ENCODE results near the gene TMEM184C. TPM values are rescaled to one million over a fixed set of nuclear protein-coding genes. Genes with fewer than 3 reads are reported as not detected.

Gene TMEM184C
- total RNA-seq, 1 experiment from 2014 or later: 24.6 TPM

DNA sequence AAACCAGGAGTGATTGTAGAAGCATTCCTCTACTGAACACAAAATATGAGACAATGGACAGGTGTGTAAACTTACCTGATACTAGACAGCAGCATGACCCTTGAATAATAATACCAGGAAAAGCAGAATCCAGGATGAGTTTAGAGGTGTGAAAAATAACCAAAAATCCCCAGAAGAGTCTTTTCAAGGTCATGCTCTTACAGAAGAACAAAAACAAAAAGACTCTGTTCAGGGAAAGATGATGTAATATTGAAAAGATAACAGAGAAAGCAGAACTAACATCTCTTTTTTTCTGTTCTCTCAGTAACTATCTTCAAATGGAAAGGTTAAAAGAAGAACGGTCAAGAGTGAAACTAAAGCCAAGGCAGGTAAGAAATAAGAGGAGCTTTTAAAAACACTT is 100.7 kb downstream of the TMEM184C start:
- Histone ChIP-seq H3K4me3 (replicated peaks in 1 of 2; ENCODE audit: low read depth in 1 of 2, low read length in 2 of 2) (no peak overlapping the region), H3K27ac (ENCODE audit: low read depth, low read length) (no peak overlapping the region), H3K9me2 (ENCODE audit: insufficient read depth) (no peaks in the 10 kb centered on the region), H3K27me3 (ENCODE audit: insufficient read depth, low read length) (no peaks in the 10 kb centered on the region), H3K4me2 (ENCODE audit: low read length) (no peak overlapping the region), H3K36me3 (ENCODE audit: control insufficient read depth in 1 of 2, insufficient read depth in 2 of 2, low read length in 2 of 2) (no peaks in the 10 kb centered on the region), H3K4me1 (ENCODE audit: control insufficient read depth in 1 of 2, insufficient read depth in 2 of 2, low read length in 2 of 2) (no peaks in the 10 kb centered on the region), H3K79me2 (ENCODE audit: insufficient read depth, low read length) (no peaks in the 10 kb centered on the region), H3K9me3 (ENCODE audit: control insufficient read depth in 1 of 2, insufficient read depth in 1 of 2, low read depth in 1 of 2, low read length in 2 of 2) (no peaks in the 10 kb centered on the region), H3K9ac (ENCODE audit: low read length) (no peak overlapping the region), H2AFZ (ENCODE audit: low read depth, low read length, poor library complexity, severe bottlenecking) (no peak overlapping the region), H4K20me1 (ENCODE audit: insufficient read depth) (no peaks in the 10 kb centered on the region)
- no peak for ATAC-seq
- TF ChIP-seq JUND (IDR thresholded peaks at IDR 0.05) (no peak), ZNF274 (IDR thresholded peaks at IDR 0.05; ENCODE audit: low read depth, low read length) (no peak), EZH2phosphoT487 (IDR thresholded peaks at IDR 0.05; ENCODE audit: borderline replicate concordance) (no peak), YY1 (IDR thresholded peaks at IDR 0.05; ENCODE audit: extremely low read depth, insufficient replicate concordance, low read depth, low read length) (no peak), ELF1 (IDR thresholded peaks at IDR 0.05; ENCODE audit: borderline replicate concordance, low read depth) (no peak), RAD21 (IDR thresholded peaks at IDR 0.05; ENCODE audit: low read depth) (no peak), POLR2AphosphoS5 (IDR thresholded peaks at IDR 0.05; ENCODE audit: low read depth, low read length) (no peak), SP1 (IDR thresholded peaks at IDR 0.05; ENCODE audit: low read depth) (no peak), TCF7L2 (IDR thresholded peaks at IDR 0.05; ENCODE audit: borderline replicate concordance, extremely low read depth, insufficient read depth, insufficient read length) (no peak), FOSL1 (IDR thresholded peaks at IDR 0.05; ENCODE audit: low read depth) (no peak), SIN3A (IDR thresholded peaks at IDR 0.05; ENCODE audit: low read depth) (no peak)
- TF ChIP-seq, protein P1, sequence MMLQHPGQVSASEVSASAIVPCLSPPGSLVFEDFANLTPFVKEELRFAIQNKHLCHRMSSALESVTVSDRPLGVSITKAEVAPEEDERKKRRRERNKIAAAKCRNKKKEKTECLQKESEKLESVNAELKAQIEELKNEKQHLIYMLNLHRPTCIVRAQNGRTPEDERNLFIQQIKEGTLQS (IDR thresholded peaks at IDR 0.05): no peak
- TF ChIP-seq, protein P2, sequence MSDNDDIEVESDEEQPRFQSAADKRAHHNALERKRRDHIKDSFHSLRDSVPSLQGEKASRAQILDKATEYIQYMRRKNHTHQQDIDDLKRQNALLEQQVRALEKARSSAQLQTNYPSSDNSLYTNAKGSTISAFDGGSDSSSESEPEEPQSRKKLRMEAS (IDR thresholded peaks at IDR 0.05): no peak
- CTCF ChIA-PET: no interaction called here
- DNase-seq (ENCODE audit: low read depth, low spot score): no peak
- no TSS peak for BruUV-seq (replicated peaks)
- POLR2A ChIA-PET: no interaction called here
- RAD21 ChIA-PET (ENCODE audit: low non-redundant PET in 1 of 2, low total read pairs in 2 of 2, uncharacterized antibody in 2 of 2, unreplicated experiment in 2 of 2): no interaction called here
- intact Hi-C loops (cut with micrococcal nuclease): no loop called here

Other genes with a start within 250 kb of the TMEM184C start
- gene EDNRA, start 136.3 kb upstream of the TMEM184C start, total RNA-seq (2021; ENCODE audit: unreplicated experiment): 2.0 TPM
- 5.8 TPM for gene PRMT9, start 66.8 kb downstream of the TMEM184C start, total RNA-seq (2021; ENCODE audit: unreplicated experiment)
- 24.7 TPM for gene ARHGAP10, start 114.7 kb downstream of the TMEM184C start, total RNA-seq (2021; ENCODE audit: unreplicated experiment)